ENCODE data around the gene MEAF6.

MEAF6 gene

DNA sequence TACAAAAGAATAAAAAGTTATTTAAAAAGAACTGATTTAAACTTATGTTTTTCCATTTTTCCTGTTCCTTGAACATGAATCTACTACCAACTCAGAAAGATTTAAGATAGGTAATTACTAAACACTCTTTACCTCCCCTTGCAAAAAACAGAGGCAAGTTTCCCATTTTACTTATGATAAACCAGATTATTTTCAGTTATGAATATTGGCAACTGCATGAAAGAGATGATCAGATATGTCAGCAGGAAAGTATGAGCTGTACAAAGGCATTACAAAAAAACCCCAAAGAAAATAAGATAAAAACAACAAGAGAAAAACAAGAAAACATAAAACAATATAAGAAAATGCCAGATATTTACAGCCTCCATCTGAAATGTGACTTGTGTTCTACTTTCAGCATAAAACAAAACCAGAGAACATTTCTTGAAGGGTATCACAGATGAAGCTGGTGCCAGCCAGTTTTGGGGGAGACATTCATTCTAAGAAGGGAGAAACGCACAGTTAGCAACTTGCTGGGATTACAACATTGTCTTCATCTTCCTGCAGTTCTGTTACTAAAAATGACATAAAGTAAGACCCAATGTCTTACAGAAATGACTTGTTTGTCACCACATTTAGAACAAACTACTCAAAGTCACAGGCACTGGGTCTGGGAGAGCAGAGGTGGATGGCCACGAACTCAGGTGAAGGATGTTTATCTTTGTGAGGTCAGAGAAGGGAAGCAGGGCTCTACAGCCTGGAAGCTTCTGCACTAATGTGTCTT, 21.0 kb downstream of the MEAF6 start:
- no peak overlapping the region for H3K27ac ChIP-seq (replicated peaks)
- no peak for DNase-seq (ENCODE audit: low read depth in 1 of 2, low spot score in 1 of 2)
- no peaks in the 10 kb centered on the region for H3K27me3 ChIP-seq (ENCODE audit: insufficient read depth, poor library complexity, severe bottlenecking)
- H3K4me3 ChIP-seq (replicated peaks; ENCODE audit: insufficient read depth, low read length) = no peak overlapping the region
- no peak for TF ChIP-seq REST (IDR thresholded peaks at IDR 0.05; ENCODE audit: insufficient replicate concordance, low read depth)
- TF ChIP-seq GABPA (IDR thresholded peaks at IDR 0.05; ENCODE audit: low read depth) = no peak
- no peak for TF ChIP-seq CTCF (IDR thresholded peaks at IDR 0.05; ENCODE audit: insufficient read depth, low read length)
- no peak for TF ChIP-seq SPI1 (IDR thresholded peaks at IDR 0.05; ENCODE audit: borderline replicate concordance, low read depth)

GRCh38 chr1:37487619-37487984, 27.0 kb downstream of the MEAF6 start:
- Histone ChIP-seq H3K4me3 (replicated peaks; ENCODE audit: insufficient read depth, low read length) (no peak overlapping the region), H3K27ac (replicated peaks) (peak overlapping the region; percentile 71), H3K27me3 (ENCODE audit: insufficient read depth, poor library complexity, severe bottlenecking) (no peaks in the 10 kb centered on the region)
- TF ChIP-seq POLR2AphosphoS5 (IDR thresholded peaks at IDR 0.05; ENCODE audit: low read depth) = no peak
- no peak for TF ChIP-seq SPI1 (IDR thresholded peaks at IDR 0.05; ENCODE audit: borderline replicate concordance, low read depth)
- TF ChIP-seq REST (IDR thresholded peaks at IDR 0.05; ENCODE audit: insufficient replicate concordance, low read depth) = no peak
- TF ChIP-seq GABPA (IDR thresholded peaks at IDR 0.05; ENCODE audit: low read depth) = no peak
- no peak for TF ChIP-seq CTCF (IDR thresholded peaks at IDR 0.05; ENCODE audit: insufficient read depth, low read length)
- no peak for DNase-seq (ENCODE audit: low read depth in 1 of 2, low spot score in 1 of 2)

- TF ChIP-seq CTCF (IDR thresholded peaks at IDR 0.05; ENCODE audit: insufficient read depth, low read length) = peak; percentile 89
- TF ChIP-seq REST (IDR thresholded peaks at IDR 0.05; ENCODE audit: insufficient replicate concordance, low read depth) = no peak
- TF ChIP-seq POLR2AphosphoS5 (IDR thresholded peaks at IDR 0.05; ENCODE audit: low read depth) = peak; percentile 50
- TF ChIP-seq SPI1 (IDR thresholded peaks at IDR 0.05; ENCODE audit: borderline replicate concordance, low read depth) = peak; percentile 62; the same call in 1 of the 2 replicates
- TF ChIP-seq GABPA (IDR thresholded peaks at IDR 0.05; ENCODE audit: low read depth) = no peak
- no peak overlapping the region for H3K4me3 ChIP-seq (replicated peaks; ENCODE audit: insufficient read depth, low read length)
- peak overlapping the region; percentile 71 for H3K27ac ChIP-seq (replicated peaks)
- peak in 1 of 2 experiments; percentile 78 for DNase-seq (ENCODE audit: low read depth in 1 of 2, low spot score in 1 of 2)
- H3K27me3 ChIP-seq (ENCODE audit: insufficient read depth, poor library complexity, severe bottlenecking) = no peaks in the 10 kb centered on the region
Measured at GRCh38 chr1:37486680-37487618, 27.6 kb downstream of the MEAF6 start.

Data from HL-60 (cell line).